H9 (cell line): ENCODE results near the gene CERS3. TPM values are rescaled to one million over a fixed set of nuclear protein-coding genes. Genes with fewer than 3 reads are reported as not detected.

Source experiments
- DNase-seq: peaks from one replicate; pipeline ENCODE4 v3.0.0-alpha.2; 2017
- H2AFZ ChIP-seq: one replicate; pipeline ENCODE4 v1.6.1; 2013; ENCODE audit warnings: mild to moderate bottlenecking, low read length, control low read depth, moderate library complexity
- H2AK5ac ChIP-seq: 2 replicates; pipeline ENCODE4 v1.6.1; 2013; ENCODE audit warnings: low read length, control low read depth, mixed read lengths; ENCODE audit not compliant: insufficient read length
- H2BK120ac ChIP-seq: one replicate; pipeline ENCODE4 v1.6.1; 2013; ENCODE audit warnings: low read depth, mild to moderate bottlenecking, low read length, control low read depth, inconsistent platforms; ENCODE audit not compliant: poor library complexity, severe bottlenecking
- H2BK12ac ChIP-seq: 2 replicates; pipeline ENCODE4 v1.6.1; 2013; ENCODE audit warnings: low read length, control low read depth, mixed read lengths, low read depth; ENCODE audit not compliant: insufficient read length
- H2BK15ac ChIP-seq: 2 replicates; pipeline ENCODE4 v1.6.1; 2013; ENCODE audit warnings: low read depth, low read length, control low read depth
- H2BK20ac ChIP-seq: one replicate; pipeline ENCODE4 v1.6.1; 2013; ENCODE audit warnings: low read depth, mild to moderate bottlenecking, low read length, control low read depth, inconsistent platforms; ENCODE audit not compliant: poor library complexity, severe bottlenecking
- H2BK5ac ChIP-seq: 2 replicates; pipeline ENCODE4 v1.6.1; 2013; ENCODE audit warnings: low read length, control low read depth, mixed read lengths; ENCODE audit not compliant: insufficient read length
- H3K14ac ChIP-seq: 2 replicates; pipeline ENCODE4 v1.6.1; 2013; ENCODE audit warnings: low read length, control low read depth; ENCODE audit not compliant: insufficient read depth
- H3K18ac ChIP-seq: 2 replicates; pipeline ENCODE4 v1.6.1; 2013; ENCODE audit warnings: low read depth, mild to moderate bottlenecking, mixed read lengths, low read length, control low read depth; ENCODE audit not compliant: insufficient read length
- H3K23ac ChIP-seq: 2 replicates; pipeline ENCODE4 v1.6.1; 2013; ENCODE audit warnings: low read length, control low read depth, mixed read lengths, low read depth; ENCODE audit not compliant: insufficient read length
- H3K23me2 ChIP-seq: 2 replicates; pipeline ENCODE4 v1.6.1; 2013; ENCODE audit warnings: low read depth, mild to moderate bottlenecking, mixed read lengths, low read length, control low read depth; ENCODE audit not compliant: insufficient read length, poor library complexity, severe bottlenecking
- H3K27ac ChIP-seq: 2 replicates; pipeline ENCODE4 v1.5.1; 2013; ENCODE audit warnings: low read length, control low read depth, mixed read lengths, low read depth; ENCODE audit not compliant: insufficient read length
- H3K27me3 ChIP-seq: 2 replicates; pipeline ENCODE4 v1.6.1; 2013; ENCODE audit warnings: low read length, control low read depth, inconsistent platforms; ENCODE audit not compliant: insufficient read depth
- H3K4ac ChIP-seq: 2 replicates; pipeline ENCODE4 v1.6.1; 2013; ENCODE audit warnings: low read depth, mild to moderate bottlenecking, control low read depth, inconsistent platforms, low read length, moderate library complexity
- H3K4me1 ChIP-seq: 2 replicates; pipeline ENCODE4 v1.6.1; 2013; ENCODE audit warnings: low read length, control low read depth, inconsistent platforms; ENCODE audit not compliant: insufficient read depth
- H3K4me2 ChIP-seq: 2 replicates; pipeline ENCODE4 v1.6.1; 2013; ENCODE audit warnings: low read length, control low read depth, mixed read lengths; ENCODE audit not compliant: insufficient read length, insufficient read depth
- H3K56ac ChIP-seq: 2 replicates; pipeline ENCODE4 v1.6.1; 2013; ENCODE audit warnings: low read depth, mild to moderate bottlenecking, mixed read lengths, low read length, control low read depth; ENCODE audit not compliant: insufficient read length
- H3K79me1 ChIP-seq: 2 replicates; pipeline ENCODE4 v1.6.1; 2013; ENCODE audit warnings: low read depth, mild to moderate bottlenecking, moderate library complexity, low read length, control low read depth, inconsistent platforms; ENCODE audit not compliant: insufficient read depth, poor library complexity, severe bottlenecking
- H3K79me2 ChIP-seq: 2 replicates; pipeline ENCODE4 v1.6.1; 2013; ENCODE audit warnings: low read length, control low read depth, inconsistent platforms; ENCODE audit not compliant: insufficient read depth
- H3K9ac ChIP-seq: 2 replicates; pipeline ENCODE4 v1.6.1; 2013; ENCODE audit warnings: low read length, control low read depth, mixed read lengths; ENCODE audit not compliant: insufficient read length; ENCODE audit errors: extremely low read depth
- H3K9me3 ChIP-seq: one replicate; pipeline ENCODE4 v1.6.1; 2013; ENCODE audit warnings: low read depth, low read length, inconsistent platforms; ENCODE audit not compliant: control insufficient read depth
- H3T11ph ChIP-seq: one replicate; pipeline ENCODE4 v1.6.1; 2013; ENCODE audit warnings: mild to moderate bottlenecking, low read length, control low read depth, inconsistent platforms
- H4K20me1 ChIP-seq: one replicate; pipeline ENCODE4 v1.6.1; 2013; ENCODE audit not compliant: control insufficient read depth, insufficient read length, insufficient read depth
- H4K5ac ChIP-seq: 2 replicates; pipeline ENCODE4 v1.6.1; 2013; ENCODE audit warnings: low read depth, mild to moderate bottlenecking, mixed read lengths, low read length, control low read depth; ENCODE audit not compliant: insufficient read length
- H4K8ac ChIP-seq: replicated peaks from 2 replicates; pipeline ENCODE4 v1.6.1; 2013; ENCODE audit warnings: low read length, control low read depth, mixed read lengths, low read depth; ENCODE audit not compliant: insufficient read length
- H4K91ac ChIP-seq: 2 replicates; pipeline ENCODE4 v1.6.1; 2013; ENCODE audit warnings: low read depth, mild to moderate bottlenecking, moderate library complexity, mixed read lengths, low read length, control low read depth; ENCODE audit not compliant: insufficient read length
- H3K27ac Mint-ChIP-seq, 3 experiments: 2 replicates in 2 of 3; 3 replicates in 1 of 3; pipeline ENCODE4 v1.8.0; 2020 to 2021; ENCODE audit warnings: mixed read lengths in 3 of 3, mild to moderate bottlenecking in 1 of 3, moderate library complexity in 1 of 3
- H3K27me3 Mint-ChIP-seq: 2 replicates; pipeline ENCODE4 v1.8.0; 2021; ENCODE audit warnings: low read depth, mild to moderate bottlenecking, moderate library complexity, mixed read lengths
- H3K36me3 Mint-ChIP-seq, 3 experiments: 2 replicates in 2 of 3; 3 replicates in 1 of 3; pipeline ENCODE4 v1.8.0; 2020 to 2021; ENCODE audit warnings: low read depth in 3 of 3, mixed read lengths in 3 of 3; ENCODE audit not compliant: insufficient read depth in 1 of 3
- H3K4me1 Mint-ChIP-seq, 2 experiments: 2 replicates each; pipeline ENCODE4 v1.8.0; 2020; ENCODE audit warnings: mixed read lengths in 2 of 2
- H3K4me3 Mint-ChIP-seq, 2 experiments: 2 replicates in 1 of 2; 3 replicates in 1 of 2; pipeline ENCODE4 v1.8.0; 2020 to 2021; ENCODE audit warnings: mild to moderate bottlenecking in 2 of 2, mixed read lengths in 2 of 2, moderate library complexity in 1 of 2
- H3K9me3 Mint-ChIP-seq, 2 experiments: 2 replicates in 1 of 2; 3 replicates in 1 of 2; pipeline ENCODE4 v1.8.0; 2020; ENCODE audit warnings: mild to moderate bottlenecking in 2 of 2, mixed read lengths in 2 of 2, moderate library complexity in 1 of 2
- CTCF ChIP-seq: fragments of 200-600 bp; sonication (generic); conservative IDR thresholded peaks from 3 replicates; pipeline ENCODE4 v1.8.0; 2021; ENCODE audit warnings: antibody characterized with exemption, mild to moderate bottlenecking
- WGBS: extraction: QIAGEN DNeasy Blood & Tissue Kit; methylation state at CpG from one replicate; pipeline ENCODE4 v1.1.7; 2013; ENCODE audit warnings: missing lambda C conversion rate, low lambda C conversion rate, mixed read lengths; ENCODE audit not compliant: insufficient read length; ENCODE audit errors: extremely low coverage; 5-methylcytosine and 5-hydroxymethylcytosine counted together
- total RNA-seq: library from RNA; stranded (reverse); gene quantifications from 2 replicates; pipeline ENCODE4 v1.2.1, GENCODE V29; 2021

The CERS3 gene
- total RNA-seq, 1 experiment from 2014 or later, result 1.4 TPM

GRCh38 chr15:100531823-100532327, 3.1 kb upstream of the CERS3 start:
- Histone ChIP-seq H3K79me2 (no peaks in the 10 kb centered on the region), H4K5ac (no peak overlapping the region), H3K23ac (no peak overlapping the region), H3K23me2 (no peaks in the 10 kb centered on the region), H3K27me3 (no peaks in the 10 kb centered on the region), H3K56ac (no peak overlapping the region), H4K91ac (no peak overlapping the region), H3K79me1 (no peaks in the 10 kb centered on the region), H3K27ac (no peak overlapping the region), H3K4me1 (no peaks in the 10 kb centered on the region), H3K4ac (no peak overlapping the region), H2BK120ac (no peak overlapping the region), H3K9ac (no peak overlapping the region), H2BK15ac (no peak overlapping the region), H4K20me1 (no peaks in the 10 kb centered on the region), H3K14ac (no peak overlapping the region), H3K9me3 (no peaks in the 10 kb centered on the region), H2BK12ac (no peak overlapping the region), H3K4me2 (no peak overlapping the region), H4K8ac (no peak overlapping the region), H2BK5ac (no peak overlapping the region), H3T11ph (no peak overlapping the region), H2AK5ac (no peak overlapping the region), H3K18ac (no peak overlapping the region), H2BK20ac (no peak overlapping the region), H2AFZ (no peak overlapping the region)
- DNase-seq, result no peak
- Mint-ChIP-seq H3K4me1 (no peaks in the 10 kb centered on the region), H3K36me3 (no peaks in the 10 kb centered on the region), H3K9me3 (no peaks in the 10 kb centered on the region), H3K4me3 (no peak overlapping the region), H3K27me3 (peaks cover 2% of the 10 kb centered on the region), H3K27ac (peak overlapping the region in 1 of 3 experiments; percentile 33; a peak in 1 of 7 replicates)
- WGBS, result no CpG with 5 or more reads among the region's 11 CpGs
- TF ChIP-seq CTCF, result no peak
